GM15510 (cell line): ENCODE data around the gene OR6B3.

ENCODE experiments used
- POLR2A ChIP-seq: IDR thresholded peaks from 3 replicates; pipeline ENCODE4 v1.6.1; 2011; ENCODE audit warnings: borderline replicate concordance; ENCODE audit not compliant: insufficient read length; ENCODE audit errors: extremely low read depth

Gene OR6B3

GRCh38 chr2:240055177-240055917, 2.0 kb upstream of the OR6B3 start:
- TF ChIP-seq POLR2A, result no peak

- no peak for TF ChIP-seq POLR2A
Observed at GRCh38 chr2:240052524-240052923, 797 bp downstream of the OR6B3 start.

- TF ChIP-seq POLR2A, result no peak
Observed at GRCh38 chr2:240051697-240052096, 1.6 kb downstream of the OR6B3 start.

GRCh38 chr2:240050278-240050677, 3.0 kb downstream of the OR6B3 start:
- no peak for TF ChIP-seq POLR2A

- TF ChIP-seq POLR2A, result no peak
Observed at GRCh38 chr2:240048237-240048636, 5.1 kb downstream of the OR6B3 start.

GRCh38 chr2:240045098-240045497, 8.2 kb downstream of the OR6B3 start:
- no peak for TF ChIP-seq POLR2A

GRCh38 chr2:240043279-240043989, 9.9 kb downstream of the OR6B3 start:
- TF ChIP-seq POLR2A, result no peak

- TF ChIP-seq POLR2A, result no peak
Observed at GRCh38 chr2:240042740-240043139, 10.6 kb downstream of the OR6B3 start.

GRCh38 chr2:240041363-240041762, 12.0 kb downstream of the OR6B3 start:
- no peak for TF ChIP-seq POLR2A

- no peak for TF ChIP-seq POLR2A
Observed at GRCh38 chr2:240037358-240037757, 16.0 kb downstream of the OR6B3 start.

- TF ChIP-seq POLR2A, result no peak
Observed at GRCh38 chr2:240033330-240033678, 20.0 kb downstream of the OR6B3 start.

- TF ChIP-seq POLR2A, result no peak
Observed at GRCh38 chr2:240032406-240033329, 20.7 kb downstream of the OR6B3 start.

- no peak for TF ChIP-seq POLR2A
Observed at GRCh38 chr2:240030379-240031094, 22.8 kb downstream of the OR6B3 start, which contains the start of gene OR6B2. Gene OR6B2 (minus strand): TSS chr2:240030429. CDS start chr2:240030429, 0 bp downstream.

- TF ChIP-seq POLR2A, result no peak
Observed at GRCh38 chr2:240024766-240025165, 28.6 kb downstream of the OR6B3 start.
